ELF-1 (cell line): ENCODE measurements around the gene PCBP2.
"Not testable (repeated sequence)": the region's sequence is repeated elsewhere in the genome, so short reads cannot be mapped to it uniquely, and the experiment has no call there.

Experiments
- DNase-seq: peaks from one replicate; pipeline ENCODE4 v3.0.0-alpha.2; 2016; ENCODE audit warnings: low read depth, low spot score

Gene PCBP2

GRCh38 chr12:53472056-53472582, 20.2 kb downstream of the PCBP2 start:
- no peak for DNase-seq

DNA sequence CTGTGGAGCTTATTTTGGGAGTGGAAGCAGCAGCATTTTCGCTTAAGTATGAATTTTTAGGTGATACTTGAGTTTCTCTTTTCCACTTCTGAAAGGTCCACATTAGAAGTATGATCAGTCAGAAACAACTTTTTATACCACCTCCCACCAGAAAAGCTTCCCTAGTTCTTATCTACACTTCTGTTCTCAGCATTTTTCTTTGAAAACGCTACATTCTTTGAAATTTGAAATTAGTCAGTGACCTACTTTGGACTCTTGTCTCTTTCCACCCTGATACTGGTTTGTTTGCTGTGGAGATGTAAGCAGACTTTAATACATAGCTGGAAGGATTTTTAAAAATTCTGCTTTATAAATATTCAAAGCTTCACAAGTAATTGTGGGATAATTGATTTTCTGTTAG, 22.2 kb downstream of the PCBP2 start:
- no peak for DNase-seq

DNA sequence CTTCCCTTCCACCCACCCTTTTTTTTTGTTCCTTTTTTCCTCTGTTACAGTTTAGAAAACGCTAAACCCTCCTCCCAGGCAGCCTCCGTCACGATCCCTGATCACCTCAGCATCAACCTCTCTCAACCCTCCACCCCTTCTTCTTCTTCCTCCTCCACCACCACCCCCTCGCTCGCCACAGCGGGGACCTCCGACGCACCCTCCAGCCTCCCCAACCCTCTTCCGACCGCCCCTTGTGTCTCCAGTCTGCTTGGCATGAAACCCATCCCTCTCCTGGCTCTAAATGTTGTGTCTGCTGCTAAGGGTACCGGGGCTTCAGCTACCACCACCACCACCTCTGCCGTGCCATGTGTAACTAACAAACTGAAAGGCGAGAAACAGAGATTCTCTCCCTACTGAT, 22.9 kb downstream of the PCBP2 start:
- no peak for DNase-seq

- DNase-seq: peak; percentile 54
Observed at GRCh38 chr12:53476769-53477209, 24.9 kb downstream of the PCBP2 start.

DNA sequence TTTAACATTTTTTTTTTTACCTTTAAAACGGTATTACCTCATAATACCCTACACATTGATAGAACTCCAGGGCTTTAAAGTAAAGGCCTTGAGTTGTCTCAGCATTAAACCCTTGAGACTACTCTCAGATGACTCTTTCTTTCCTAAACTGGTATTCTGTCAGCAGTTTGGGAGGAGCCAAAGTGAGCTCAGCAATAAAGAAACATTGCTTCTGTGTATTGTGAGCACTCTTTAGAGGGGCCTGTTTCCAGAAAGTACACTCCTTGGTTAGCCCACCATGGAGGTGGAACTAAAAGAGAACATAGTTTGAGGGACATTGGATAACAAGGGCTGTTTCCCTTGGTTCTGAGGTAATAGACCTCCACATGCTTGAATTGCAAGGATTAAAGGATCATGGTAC, 27.0 kb downstream of the PCBP2 start:
- DNase-seq: no peak

- no peak for DNase-seq
Observed at GRCh38 chr12:53479331-53479730, 27.4 kb downstream of the PCBP2 start.

DNA sequence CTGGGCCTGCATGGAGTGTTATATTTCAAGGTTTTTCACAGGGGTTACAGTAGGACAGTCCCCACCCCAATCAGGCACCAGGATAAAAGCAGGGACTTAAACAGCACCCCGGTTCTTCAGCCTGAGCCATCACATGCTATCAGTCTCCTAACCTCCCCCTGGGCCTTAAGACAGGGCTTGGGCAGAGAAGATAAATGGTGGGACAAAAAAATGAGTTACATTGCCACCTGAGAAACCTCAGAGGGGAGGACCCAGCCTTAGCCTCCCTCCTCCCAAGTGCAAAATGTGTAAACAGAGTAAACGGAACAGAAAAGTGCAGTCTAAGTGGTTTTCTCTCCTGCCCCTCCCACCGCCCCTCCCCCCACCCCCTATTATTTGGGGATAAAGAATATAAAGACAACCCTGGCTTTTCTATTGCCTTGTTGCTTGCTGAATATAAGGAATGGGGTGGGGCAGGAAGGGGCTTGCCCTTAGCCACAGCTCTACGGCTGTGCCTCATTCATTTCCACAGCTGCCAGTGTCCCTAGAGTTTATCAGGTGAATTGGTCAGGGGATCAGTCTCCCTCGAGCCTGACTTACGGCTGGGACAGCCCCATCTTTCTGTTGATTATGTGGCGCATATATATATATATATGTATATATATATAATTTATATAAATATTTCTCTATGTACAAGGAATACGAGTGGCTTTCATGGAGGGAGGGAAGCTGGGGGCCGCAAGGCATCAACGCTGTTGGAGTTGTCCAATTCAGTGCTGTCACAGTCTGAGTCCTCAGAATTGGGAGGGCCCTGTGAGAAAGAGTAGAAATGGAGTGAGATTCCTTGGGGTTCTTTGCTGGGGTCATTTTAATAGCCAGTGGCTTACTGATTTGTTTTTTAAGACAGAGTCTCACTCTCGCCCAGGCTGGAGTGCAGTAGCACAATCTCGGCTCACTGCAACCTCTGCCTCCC, 28.9 kb downstream of the PCBP2 start:
- no peak for DNase-seq

GRCh38 chr12:53481458-53481857, 29.6 kb downstream of the PCBP2 start:
- DNase-seq: not testable (repeated sequence)

DNA sequence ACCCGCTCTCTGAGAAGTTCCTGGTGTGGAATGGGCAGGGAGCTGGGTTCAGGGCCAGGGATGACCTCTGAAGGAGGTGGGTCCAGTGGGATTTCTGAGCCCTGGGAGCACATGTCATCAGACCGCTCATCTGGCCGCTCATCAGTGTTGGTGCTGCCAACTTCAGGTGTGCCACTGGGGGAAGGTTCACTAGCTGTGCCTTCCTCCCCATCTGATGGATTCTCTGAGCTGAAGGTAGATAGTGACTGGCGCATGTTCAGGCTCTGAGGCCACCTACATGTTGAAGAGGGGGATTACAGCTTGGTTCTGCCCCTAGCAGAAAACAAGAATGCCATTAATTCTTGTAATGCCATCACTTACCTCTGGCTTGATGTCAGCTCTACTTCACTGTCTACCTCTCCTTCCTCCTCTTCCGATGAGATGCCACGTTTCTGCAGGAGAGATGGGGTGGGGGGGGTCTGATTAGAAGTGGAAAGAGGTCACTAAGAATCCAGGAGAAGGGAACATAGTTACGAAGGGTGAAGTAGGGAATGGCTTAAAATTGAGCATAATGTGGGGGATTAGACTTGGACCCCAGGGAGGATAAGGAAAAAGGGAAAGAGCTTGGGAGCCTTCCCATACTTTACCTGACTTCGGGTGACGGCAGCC, 30.2 kb downstream of the PCBP2 start:
- peak; percentile 61 for DNase-seq

GRCh38 chr12:53482626-53483168, 30.8 kb downstream of the PCBP2 start:
- no peak for DNase-seq

GRCh38 chr12:53483225-53483978, 31.5 kb downstream of the PCBP2 start:
- DNase-seq: peak; percentile 32

DNA sequence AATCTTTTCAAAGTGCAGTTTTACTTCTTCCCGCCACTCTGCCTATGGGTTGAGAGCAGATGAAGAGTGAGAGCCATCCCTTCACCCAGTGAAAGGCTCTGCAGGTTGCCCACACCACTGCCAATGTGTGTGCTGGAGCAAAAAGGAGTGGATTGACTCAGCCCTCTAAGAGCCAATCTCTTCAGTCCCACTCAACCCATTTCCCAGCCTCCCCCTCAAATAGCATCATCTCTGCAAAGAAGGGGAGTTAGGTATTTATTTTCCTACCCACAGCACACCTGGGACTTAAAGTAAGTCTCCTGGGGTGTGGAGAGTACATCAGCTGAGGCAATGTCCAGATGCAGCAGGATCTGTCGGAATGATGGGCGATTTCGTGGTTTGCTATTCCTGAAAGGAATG, 32.1 kb downstream of the PCBP2 start:
- no peak for DNase-seq

DNA sequence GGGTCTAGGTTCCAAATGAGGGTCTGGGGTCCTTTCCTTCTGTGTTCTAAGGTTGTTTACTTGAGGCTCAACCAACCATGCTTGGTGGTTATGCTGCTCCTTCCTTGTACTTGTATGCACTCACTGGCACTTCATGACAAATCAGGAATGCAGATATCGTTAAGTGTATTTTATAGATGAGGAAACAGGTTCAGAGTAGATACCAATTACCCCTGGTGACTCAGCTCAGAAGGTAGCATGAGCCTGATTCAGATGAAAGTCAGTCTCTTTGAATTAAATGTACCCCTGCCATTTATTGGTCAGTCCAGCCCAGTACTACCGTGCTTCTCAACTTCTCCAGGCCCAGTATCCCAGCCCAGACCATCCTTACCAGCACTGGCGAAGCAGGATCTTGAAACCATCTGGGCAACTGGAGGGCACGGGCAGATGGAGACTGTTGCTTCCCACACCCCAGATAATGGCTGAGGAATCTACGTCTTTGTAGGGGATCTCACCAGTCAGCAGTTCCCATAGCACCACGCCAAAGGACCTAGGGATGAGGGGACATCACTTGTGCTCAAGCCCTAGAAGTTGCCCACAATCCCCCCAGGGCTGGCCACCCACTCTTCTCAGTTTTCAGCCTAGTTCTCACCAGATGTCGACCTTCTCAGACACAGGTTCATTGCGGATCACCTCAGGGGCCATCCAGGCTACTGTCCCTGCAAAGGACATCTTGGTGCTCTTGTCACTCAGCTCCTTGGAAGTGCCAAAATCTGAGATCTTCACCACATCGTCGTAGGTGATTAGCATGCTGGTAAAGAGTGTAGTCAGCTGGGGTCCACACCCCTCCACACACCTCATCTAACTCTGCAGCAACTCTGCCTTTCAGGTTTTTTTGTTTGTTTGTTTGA, 33.0 kb downstream of the PCBP2 start:
- DNase-seq: no peak

GRCh38 chr12:53485955-53486735, 34.2 kb downstream of the PCBP2 start:
- no peak for DNase-seq

GRCh38 chr12:53486736-53487487, 35.0 kb downstream of the PCBP2 start:
- no peak for DNase-seq

- peak; percentile 83 for DNase-seq
Observed at GRCh38 chr12:53489242-53489864, 37.5 kb downstream of the PCBP2 start.

GRCh38 chr12:53492188-53492587, 40.3 kb downstream of the PCBP2 start:
- peak; percentile 67 for DNase-seq

GRCh38 chr12:53492830-53493609, 41.1 kb downstream of the PCBP2 start:
- DNase-seq: peak; percentile 98
